Brain microvascular endothelial cell (primary cell): ENCODE data around the gene TIGD3.

Experiments used
- DNase-seq: peaks from one replicate; pipeline ENCODE4 v3.0.0-alpha.2; 2020
- H3K27ac ChIP-seq: fragments of 250-450 bp; sonication (Bioruptor Pico); 2 replicates; pipeline ENCODE4 v1.5.1; 2020; ENCODE audit warnings: mild to moderate bottlenecking, moderate library complexity
- H3K27me3 ChIP-seq: fragments of 250-450 bp; sonication (Bioruptor Pico); replicated peaks from 2 replicates; pipeline ENCODE4 v1.5.1; 2020; ENCODE audit warnings: mild to moderate bottlenecking
- H3K36me3 ChIP-seq: fragments of 250-450 bp; sonication (Bioruptor Pico); replicated peaks from 2 replicates; pipeline ENCODE4 v1.5.1; 2020; ENCODE audit warnings: mild to moderate bottlenecking
- H3K4me3 ChIP-seq: 2 replicates; pipeline ENCODE4 v1.5.1; 2011; ENCODE audit warnings: low read depth, mild to moderate bottlenecking, control low read depth, low read length, moderate library complexity
- in situ Hi-C: cut with HindIII; loops from 2 replicates; pipeline ENCODE4 v1.10.0; 2017; ENCODE audit warnings: low sequenced_read_pairs, low pct_ligation_motif_present
- TF ChIP-seq, protein P1 (sequence below): IDR thresholded peaks from 2 replicates; pipeline ENCODE4 v1.5.1; 2011; ENCODE audit warnings: low read depth, mild to moderate bottlenecking, moderate library complexity, low read length, control low read depth, inconsistent platforms; ENCODE audit errors: missing control alignments

Gene TIGD3

DNA sequence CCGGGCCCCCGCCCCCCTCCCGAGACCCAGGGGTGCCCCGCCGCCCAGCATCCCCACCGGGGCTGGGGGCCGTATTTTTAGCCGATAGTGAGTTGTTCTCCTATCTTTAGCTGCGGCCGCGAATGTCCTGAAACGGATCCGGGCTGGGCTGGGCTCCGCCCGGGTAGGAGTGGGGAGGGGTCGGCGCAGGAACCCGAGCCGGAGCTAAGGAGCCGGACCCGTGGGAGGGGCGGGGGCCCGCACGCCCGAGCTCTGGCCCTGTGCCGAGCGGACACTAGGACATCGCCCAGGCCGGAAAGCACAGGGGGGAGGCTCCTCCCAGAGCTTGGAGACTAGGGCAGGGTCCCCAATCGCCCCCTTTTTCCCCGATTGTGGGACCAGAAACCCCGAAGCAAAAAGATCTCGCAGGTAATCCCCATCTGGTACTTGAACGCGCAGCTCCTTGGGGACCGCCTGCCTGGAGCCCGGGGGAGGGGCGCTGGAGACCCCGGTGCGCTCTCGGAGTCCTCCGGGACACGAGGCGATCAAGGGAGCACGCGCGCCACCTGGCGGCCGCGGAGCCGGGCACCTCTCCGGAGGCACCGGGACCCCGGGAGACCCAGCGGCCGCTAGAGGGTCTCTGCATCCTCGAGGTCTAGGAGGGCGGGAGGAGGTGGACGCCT, 39.2 kb upstream of the TIGD3 start:
- peaks cover 6% of the 10 kb centered on the region for H3K36me3 ChIP-seq
- DNase-seq: peak; percentile 64
- H3K4me3 ChIP-seq: peak overlapping the region; percentile 89
- TF ChIP-seq, protein P1, sequence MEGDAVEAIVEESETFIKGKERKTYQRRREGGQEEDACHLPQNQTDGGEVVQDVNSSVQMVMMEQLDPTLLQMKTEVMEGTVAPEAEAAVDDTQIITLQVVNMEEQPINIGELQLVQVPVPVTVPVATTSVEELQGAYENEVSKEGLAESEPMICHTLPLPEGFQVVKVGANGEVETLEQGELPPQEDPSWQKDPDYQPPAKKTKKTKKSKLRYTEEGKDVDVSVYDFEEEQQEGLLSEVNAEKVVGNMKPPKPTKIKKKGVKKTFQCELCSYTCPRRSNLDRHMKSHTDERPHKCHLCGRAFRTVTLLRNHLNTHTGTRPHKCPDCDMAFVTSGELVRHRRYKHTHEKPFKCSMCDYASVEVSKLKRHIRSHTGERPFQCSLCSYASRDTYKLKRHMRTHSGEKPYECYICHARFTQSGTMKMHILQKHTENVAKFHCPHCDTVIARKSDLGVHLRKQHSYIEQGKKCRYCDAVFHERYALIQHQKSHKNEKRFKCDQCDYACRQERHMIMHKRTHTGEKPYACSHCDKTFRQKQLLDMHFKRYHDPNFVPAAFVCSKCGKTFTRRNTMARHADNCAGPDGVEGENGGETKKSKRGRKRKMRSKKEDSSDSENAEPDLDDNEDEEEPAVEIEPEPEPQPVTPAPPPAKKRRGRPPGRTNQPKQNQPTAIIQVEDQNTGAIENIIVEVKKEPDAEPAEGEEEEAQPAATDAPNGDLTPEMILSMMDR: peak; percentile 80
- no peaks in the 10 kb centered on the region for H3K27me3 ChIP-seq
- in situ Hi-C loops: no loop called here
- peak overlapping the region; percentile 85 for H3K27ac ChIP-seq

DNA sequence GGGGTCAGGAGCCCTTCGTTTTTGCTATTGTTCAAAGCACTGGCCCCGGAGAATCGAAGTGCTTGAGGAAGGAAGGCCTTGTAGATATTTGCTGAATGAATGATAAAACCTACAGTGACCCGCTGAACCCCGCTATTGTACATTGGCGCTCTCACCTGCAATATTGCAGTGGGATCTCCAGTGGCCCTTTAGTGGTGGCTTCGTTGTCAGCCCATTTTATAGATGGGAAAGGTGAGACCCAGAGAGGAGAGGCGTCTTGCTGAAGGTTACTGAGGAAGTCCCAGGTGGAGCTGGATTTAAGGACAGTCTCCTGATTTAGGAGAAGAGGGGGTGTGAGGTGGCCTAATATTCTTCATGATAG, 38.7 kb upstream of the TIGD3 start:
- in situ Hi-C loops: no loop called here
- H3K36me3 ChIP-seq: peaks cover 11% of the 10 kb centered on the region
- H3K4me3 ChIP-seq: peak overlapping the region; percentile 89
- TF ChIP-seq, protein P1: no peak
- no peak for DNase-seq
- H3K27ac ChIP-seq: peak overlapping the region; percentile 85
- no peaks in the 10 kb centered on the region for H3K27me3 ChIP-seq

DNA sequence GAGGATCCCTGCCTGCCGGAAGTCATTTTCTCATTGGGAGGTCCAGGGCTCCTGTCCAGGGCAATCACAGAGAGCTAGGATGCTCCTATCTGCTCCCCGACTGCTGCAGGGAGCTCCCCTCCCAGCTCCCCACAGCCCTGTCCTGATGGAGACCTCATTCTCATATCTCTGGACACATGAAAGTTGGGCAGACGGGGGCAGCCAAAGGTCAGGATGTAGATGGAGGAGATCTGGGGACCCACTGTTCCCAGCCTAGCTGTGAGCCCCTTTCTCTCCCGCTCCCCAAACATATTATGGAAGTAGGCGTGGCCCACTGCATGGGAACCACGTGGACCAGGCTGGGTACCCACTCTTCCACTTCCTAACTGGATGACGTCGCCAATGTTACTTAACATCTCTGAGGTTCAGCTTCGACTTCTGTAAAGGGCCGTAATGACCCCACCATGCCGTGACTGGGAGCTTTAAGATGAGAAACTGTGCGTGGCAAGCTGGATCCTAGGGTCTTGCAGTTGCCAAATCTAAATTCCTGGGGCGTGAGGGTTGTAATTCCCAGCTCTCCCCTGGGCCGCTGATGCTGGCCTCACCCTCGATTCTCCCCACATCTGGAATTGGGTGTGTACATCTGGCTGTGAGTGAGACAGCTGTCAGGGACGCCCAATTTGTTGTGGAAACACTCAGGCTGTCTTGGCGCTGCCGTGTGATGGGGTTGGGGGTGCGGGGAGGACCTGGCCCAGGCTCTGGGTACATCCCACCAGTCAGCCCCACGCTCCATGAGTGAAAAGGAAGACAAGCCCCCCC, 38.1 kb upstream of the TIGD3 start:
- Histone ChIP-seq H3K27me3 (no peaks in the 10 kb centered on the region), H3K27ac (peak overlapping the region; percentile 85), H3K4me3 (peak overlapping the region; percentile 89), H3K36me3 (peaks cover 17% of the 10 kb centered on the region)
- DNase-seq: peak; percentile 87
- in situ Hi-C loops: no loop called here
- TF ChIP-seq, protein P1: no peak

DNA sequence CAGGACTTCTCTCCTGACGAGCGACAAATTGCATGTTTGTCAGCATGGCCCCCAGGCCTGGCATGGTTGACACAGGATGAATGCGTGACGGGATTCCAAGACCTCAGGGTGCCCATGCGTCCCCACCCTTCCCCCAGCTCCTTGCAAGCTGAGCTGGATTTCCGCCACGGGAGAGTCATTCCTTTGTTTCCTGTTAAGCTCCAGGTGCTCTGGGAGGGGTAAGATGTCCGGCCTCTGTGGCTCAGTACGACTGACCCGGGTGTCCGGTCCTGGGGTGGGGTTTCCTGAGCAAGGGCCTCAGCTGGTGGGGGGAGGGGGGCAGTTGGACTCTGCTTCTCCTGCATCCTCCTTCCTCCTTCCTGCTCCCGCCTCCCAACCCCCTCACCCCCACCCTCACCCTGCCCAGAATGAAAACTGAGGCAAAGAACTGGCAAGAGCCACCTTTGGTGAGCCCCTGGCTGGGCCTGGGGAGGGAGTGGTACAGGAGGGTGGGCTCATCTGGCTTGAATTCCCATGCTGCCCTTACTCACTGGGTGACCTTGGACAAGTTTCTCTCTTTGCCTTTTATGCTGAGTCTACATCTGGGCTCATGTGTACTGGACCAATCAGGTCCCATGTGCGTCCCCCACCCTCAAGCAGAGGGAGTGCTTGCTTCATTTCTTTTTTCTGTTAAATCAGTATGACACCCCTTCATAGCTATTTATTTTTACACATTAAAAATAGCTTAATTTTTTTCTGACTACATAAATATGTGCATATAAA, 37.3 kb upstream of the TIGD3 start:
- H3K4me3 ChIP-seq: peak overlapping the region; percentile 89
- in situ Hi-C loops: no loop called here
- TF ChIP-seq, protein P1: no peak
- H3K36me3 ChIP-seq: peaks cover 25% of the 10 kb centered on the region
- no peak for DNase-seq
- peak overlapping the region; percentile 85 for H3K27ac ChIP-seq
- H3K27me3 ChIP-seq: no peaks in the 10 kb centered on the region

DNA sequence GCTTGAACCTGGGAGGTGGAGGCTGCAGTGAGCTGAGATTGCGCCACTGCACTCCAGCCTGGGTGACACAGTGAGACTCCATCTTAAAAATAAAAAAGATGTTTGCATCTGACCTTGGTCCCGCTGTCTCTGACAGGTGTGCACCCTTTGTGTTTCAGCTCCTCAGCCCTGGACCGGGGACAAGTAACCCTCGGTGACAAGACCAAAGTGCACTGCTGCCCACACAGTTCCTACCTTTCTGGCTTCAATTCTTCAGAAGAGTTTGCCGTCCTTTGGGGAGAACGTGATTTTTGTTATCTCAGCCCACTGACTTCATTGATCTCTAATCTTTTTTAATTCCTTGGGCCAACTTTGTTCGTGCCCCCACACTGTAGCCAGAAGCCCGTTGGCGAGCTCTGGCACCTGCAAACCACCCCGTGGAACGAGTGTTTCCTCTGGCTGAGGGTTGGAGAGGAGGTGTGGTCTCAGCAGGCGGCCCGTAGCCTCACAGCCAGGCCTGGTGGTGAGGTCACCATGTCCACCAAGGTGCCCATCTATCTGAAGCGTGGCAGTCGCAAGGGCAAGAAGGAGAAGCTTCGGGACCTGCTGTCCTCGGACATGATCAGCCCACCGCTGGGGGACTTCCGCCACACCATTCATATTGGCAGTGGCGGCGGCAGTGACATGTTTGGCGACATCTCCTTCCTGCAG, 34.0 kb upstream of the TIGD3 start:
- Histone ChIP-seq H3K27me3 (no peaks in the 10 kb centered on the region), H3K27ac (no peak overlapping the region), H3K4me3 (no peak overlapping the region), H3K36me3 (peaks cover 37% of the 10 kb centered on the region)
- TF ChIP-seq, protein P1: no peak
- in situ Hi-C loops: no loop called here
- no peak for DNase-seq
